ENCODE measurements around the gene DNM1. TPM values are rescaled to one million over a fixed set of nuclear protein-coding genes. Genes with fewer than 3 reads are reported as not detected.

DNM1 gene
- total RNA-seq, 2 donors from 2014 or later, result 13.0 to 29.0 TPM

GRCh38 chr9:128188209-128188608, 15.0 kb upstream of the DNM1 start:
- Histone ChIP-seq H3K4me1 (peaks cover 20% of the 10 kb centered on the region), H3K9me3 (no peaks in the 10 kb centered on the region), H3K27ac (no peak overlapping the region), H3K27me3 (no peaks in the 10 kb centered on the region), H3K36me3 (replicated peaks in 1 of 2; ENCODE audit: insufficient read depth in 1 of 2, low read depth in 2 of 2) (peaks cover 0 to 3% of the 10 kb centered on the region in 2 donors), H3K4me3 (no peak overlapping the region)
- 75 to 78% methylated on average over 1 of the region's 1 CpG for WGBS, 2 donors
- ATAC-seq (no peak), DNase-seq (no peak)
- TF ChIP-seq POLR2A (IDR thresholded peaks at IDR 0.05), result no peak
- TF ChIP-seq, protein P1, sequence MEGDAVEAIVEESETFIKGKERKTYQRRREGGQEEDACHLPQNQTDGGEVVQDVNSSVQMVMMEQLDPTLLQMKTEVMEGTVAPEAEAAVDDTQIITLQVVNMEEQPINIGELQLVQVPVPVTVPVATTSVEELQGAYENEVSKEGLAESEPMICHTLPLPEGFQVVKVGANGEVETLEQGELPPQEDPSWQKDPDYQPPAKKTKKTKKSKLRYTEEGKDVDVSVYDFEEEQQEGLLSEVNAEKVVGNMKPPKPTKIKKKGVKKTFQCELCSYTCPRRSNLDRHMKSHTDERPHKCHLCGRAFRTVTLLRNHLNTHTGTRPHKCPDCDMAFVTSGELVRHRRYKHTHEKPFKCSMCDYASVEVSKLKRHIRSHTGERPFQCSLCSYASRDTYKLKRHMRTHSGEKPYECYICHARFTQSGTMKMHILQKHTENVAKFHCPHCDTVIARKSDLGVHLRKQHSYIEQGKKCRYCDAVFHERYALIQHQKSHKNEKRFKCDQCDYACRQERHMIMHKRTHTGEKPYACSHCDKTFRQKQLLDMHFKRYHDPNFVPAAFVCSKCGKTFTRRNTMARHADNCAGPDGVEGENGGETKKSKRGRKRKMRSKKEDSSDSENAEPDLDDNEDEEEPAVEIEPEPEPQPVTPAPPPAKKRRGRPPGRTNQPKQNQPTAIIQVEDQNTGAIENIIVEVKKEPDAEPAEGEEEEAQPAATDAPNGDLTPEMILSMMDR (IDR thresholded peaks at IDR 0.05), result no peak
- intact Hi-C loops (cut with DNase I), result no loop called here

DNA sequence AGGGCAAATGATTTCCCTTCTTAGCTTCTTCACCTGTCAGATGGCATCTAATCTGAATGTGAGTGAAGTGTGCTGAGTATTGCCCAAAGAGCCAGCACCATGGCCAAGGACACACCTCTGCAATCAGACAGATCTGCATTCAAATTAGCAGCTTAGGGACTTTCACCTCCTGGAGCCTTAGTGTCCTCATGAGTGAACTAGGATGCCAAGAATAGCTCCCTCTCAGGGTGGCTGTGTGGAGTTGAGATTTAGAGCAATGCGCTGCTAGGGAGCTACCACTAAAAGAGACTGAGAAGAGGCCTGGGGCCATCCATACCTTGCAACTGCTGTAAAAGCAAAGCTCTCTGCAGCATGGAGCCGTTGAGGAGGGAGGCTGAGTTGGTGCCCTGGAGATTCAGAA, 13.2 kb upstream of the DNM1 start:
- intact Hi-C loops (cut with DNase I), result no loop called here
- ATAC-seq (no peak), DNase-seq (no peak)
- Histone ChIP-seq H3K4me1 (peaks cover 21% of the 10 kb centered on the region), H3K27ac (no peak overlapping the region), H3K9me3 (no peaks in the 10 kb centered on the region), H3K36me3 (replicated peaks in 1 of 2; ENCODE audit: insufficient read depth in 1 of 2, low read depth in 2 of 2) (peaks cover 0 to 3% of the 10 kb centered on the region in 2 donors), H3K27me3 (no peaks in the 10 kb centered on the region), H3K4me3 (no peak overlapping the region)
- no peak for TF ChIP-seq POLR2A (IDR thresholded peaks at IDR 0.05)
- TF ChIP-seq, protein P1 (IDR thresholded peaks at IDR 0.05), result no peak
- WGBS, 2 donors, result 48 to 100% methylated on average over 2 of the region's 2 CpGs

- Histone ChIP-seq H3K9me3 (no peaks in the 10 kb centered on the region), H3K27ac (peak overlapping the region; percentile 69 to 92 (median 81)), H3K27me3 (no peaks in the 10 kb centered on the region), H3K4me3 (peak overlapping the region; percentile 45 to 77), H3K36me3 (replicated peaks in 1 of 2; ENCODE audit: insufficient read depth in 1 of 2, low read depth in 2 of 2) (peaks cover 0 to 3% of the 10 kb centered on the region in 2 donors), H3K4me1 (peaks cover 21% of the 10 kb centered on the region)
- DNase-seq (peak in 1 of 4 donors; percentile 9), ATAC-seq (peak; percentile 14)
- TF ChIP-seq, protein P1 (IDR thresholded peaks at IDR 0.05), result no peak
- TF ChIP-seq POLR2A (IDR thresholded peaks at IDR 0.05), result no peak
- WGBS, 2 donors, result 19 to 32% methylated on average over 14 to 30 of the region's 32 CpGs
- intact Hi-C loops (cut with DNase I), result no loop called here
Measured at GRCh38 chr9:128190516-128191405, 12.4 kb upstream of the DNM1 start.

DNA sequence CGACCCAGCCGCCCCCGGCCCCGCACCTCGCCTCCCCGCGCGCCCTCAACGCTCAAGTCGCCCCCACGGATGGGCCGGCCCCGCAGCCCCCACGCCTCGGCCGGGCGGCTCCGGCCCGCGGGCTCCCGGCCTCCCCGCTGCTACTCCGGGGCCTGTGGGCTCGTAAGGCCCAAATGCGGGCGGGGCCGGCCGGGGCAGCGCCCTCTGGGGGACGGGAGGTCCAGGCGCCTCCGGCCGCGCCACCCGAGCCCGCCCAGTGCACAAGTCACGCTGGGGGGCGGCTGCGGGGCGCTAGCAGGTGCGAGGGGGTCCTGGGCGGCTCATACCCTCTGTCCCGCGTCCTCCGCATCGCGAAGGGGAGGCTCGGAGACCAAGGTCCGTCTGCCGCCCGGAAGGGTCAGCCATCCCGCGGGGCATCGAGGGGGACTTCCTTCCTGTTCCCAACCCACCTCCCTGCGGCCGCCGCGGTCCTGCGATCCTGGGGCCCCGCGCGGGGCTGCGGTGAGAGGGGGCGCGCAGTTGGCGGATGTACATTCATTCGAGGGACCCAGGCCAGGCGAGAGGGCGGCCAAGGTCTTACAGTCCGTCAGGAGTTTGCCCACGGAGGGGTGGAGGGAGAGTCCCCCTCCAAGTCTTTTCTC, 11.7 kb upstream of the DNM1 start, which contains the start of gene CIZ1:
Gene CIZ1, minus strand, starts transcription at position 167 of the 641 bp plus-strand sequence. CDS start 715 bp downstream, outside the sequence.
- Histone ChIP-seq H3K4me1 (peaks cover 21% of the 10 kb centered on the region), H3K9me3 (no peaks in the 10 kb centered on the region), H3K36me3 (replicated peaks in 1 of 2; ENCODE audit: insufficient read depth in 1 of 2, low read depth in 2 of 2) (peaks cover 0 to 2% of the 10 kb centered on the region in 2 donors), H3K27ac (peak within 1 kb of the TSS; percentile 69 to 92 (median 81)), H3K4me3 (peak within 1 kb of the TSS; percentile 45 to 77), H3K27me3 (no peaks in the 10 kb centered on the region)
- intact Hi-C loops (cut with DNase I), result no loop called here
- peak; percentile 49 to 64 (median 56) for TF ChIP-seq POLR2A (IDR thresholded peaks at IDR 0.05)
- TF ChIP-seq, protein P1 (IDR thresholded peaks at IDR 0.05), result peak; percentile 60 to 92 (median 85)
- 1 to 2% methylated on average over 9 to 58 of the region's 71 CpGs for WGBS, 2 donors
- DNase-seq (peak; percentile 75 to 81 (median 80)), ATAC-seq (peak; percentile 86)
